MM.1S (cell line): Measurements from ENCODE around the gene CXCL17.
A peak's percentile ranks its signal among the peaks of the same experiment; 100 is the strongest.

ENCODE experiments used
- DNase-seq: peaks from one replicate; pipeline ENCODE4 v3.0.0-alpha.2; 2015
- H2AFZ ChIP-seq: fragments of 300-600 bp; sonication (generic); 2 replicates; pipeline ENCODE4 v1.6.0; 2016; ENCODE audit warnings: antibody characterized with exemption, low read length
- H3F3A ChIP-seq: fragments of 300-600 bp; sonication (generic); 2 replicates; pipeline ENCODE4 v1.6.1; 2016; ENCODE audit warnings: mild to moderate bottlenecking, antibody characterized with exemption, low read length, moderate library complexity, mixed read lengths; ENCODE audit not compliant: insufficient read depth
- H3K27ac ChIP-seq: fragments of 300-600 bp; sonication (generic); 2 replicates; pipeline ENCODE4 v1.5.1; 2016; ENCODE audit warnings: mild to moderate bottlenecking, low read length
- H3K27me3 ChIP-seq: fragments of 300-600 bp; sonication (generic); replicated peaks from 2 replicates; pipeline ENCODE4 v1.6.0; 2016; ENCODE audit warnings: low read length; ENCODE audit not compliant: insufficient read depth
- H3K36me3 ChIP-seq: fragments of 300-600 bp; sonication (generic); replicated peaks from 2 replicates; pipeline ENCODE4 v1.6.1; 2016; ENCODE audit warnings: mild to moderate bottlenecking, low read length, mixed read lengths; ENCODE audit not compliant: insufficient read depth
- H3K4me1 ChIP-seq: fragments of 300-600 bp; sonication (generic); 2 replicates; pipeline ENCODE4 v1.6.1; 2016; ENCODE audit warnings: low read length, mixed read lengths
- H3K4me2 ChIP-seq: fragments of 300-600 bp; sonication (generic); 2 replicates; pipeline ENCODE4 v1.6.0; 2016; ENCODE audit warnings: low read depth, low read length
- H3K4me3 ChIP-seq: fragments of 300-600 bp; sonication (generic); 2 replicates; pipeline ENCODE4 v1.5.1; 2016; ENCODE audit warnings: low read length, mixed read lengths
- H3K79me2 ChIP-seq: fragments of 300-600 bp; sonication (generic); 2 replicates; pipeline ENCODE4 v1.6.1; 2016; ENCODE audit warnings: mixed run types, low read length, mixed read lengths
- H3K9ac ChIP-seq: fragments of 300-600 bp; sonication (generic); 2 replicates; pipeline ENCODE4 v1.6.1; 2016; ENCODE audit warnings: low read length, mixed read lengths
- H3K9me2 ChIP-seq: fragments of 300-600 bp; sonication (generic); replicated peaks from 2 replicates; pipeline ENCODE4 v1.6.1; 2016; ENCODE audit warnings: mild to moderate bottlenecking, low read length, mixed read lengths; ENCODE audit not compliant: insufficient read depth
- H3K9me3 ChIP-seq: fragments of 300-600 bp; sonication (generic); replicated peaks from 2 replicates; pipeline ENCODE4 v1.6.1; 2016; ENCODE audit warnings: mild to moderate bottlenecking, low read length, mixed read lengths; ENCODE audit not compliant: insufficient read depth
- H4K20me1 ChIP-seq: fragments of 300-600 bp; sonication (generic); 2 replicates; pipeline ENCODE4 v1.6.1; 2016; ENCODE audit warnings: mild to moderate bottlenecking, low read length, moderate library complexity, mixed read lengths; ENCODE audit not compliant: insufficient read depth
- CTCF ChIP-seq: fragments of 300-600 bp; sonication (generic); IDR thresholded peaks from 2 replicates; pipeline ENCODE4 v1.5.1; 2016; ENCODE audit warnings: antibody characterized with exemption, low read length, mixed read lengths
- EZH2 ChIP-seq: fragments of 300-600 bp; sonication (generic); optimal IDR thresholded peaks from 2 replicates; pipeline ENCODE3; 2017; ENCODE audit warnings: low read depth, mild to moderate bottlenecking, antibody characterized with exemption, low read length, mixed read lengths
- EZH2phosphoT487 ChIP-seq: fragments of 300-600 bp; sonication (generic); IDR thresholded peaks from 2 replicates; pipeline ENCODE4 v1.6.1; 2018; ENCODE audit warnings: antibody characterized with exemption, low read length

Gene CXCL17

GRCh38 chr19:42402376-42403116, 40.2 kb downstream of the CXCL17 start:
- DNase-seq, result no peak
- H3K36me3 ChIP-seq, result no peaks in the 10 kb centered on the region
- H3K9ac ChIP-seq, result no peak overlapping the region
- peaks cover 4% of the 10 kb centered on the region for H3K79me2 ChIP-seq
- no peak overlapping the region for H3K4me3 ChIP-seq
- TF ChIP-seq EZH2 (no peak), EZH2phosphoT487 (no peak), CTCF (no peak)
- H3F3A ChIP-seq, result no peaks in the 10 kb centered on the region
- H3K4me1 ChIP-seq, result 0 out of 2 replicates have a peak, but pooled peaks cover 4% of the 10 kb centered on the region
- H3K9me2 ChIP-seq, result no peaks in the 10 kb centered on the region
- H2AFZ ChIP-seq, result no peak overlapping the region
- no peak overlapping the region for H3K4me2 ChIP-seq
- no peaks in the 10 kb centered on the region for H3K9me3 ChIP-seq
- no peaks in the 10 kb centered on the region for H3K27me3 ChIP-seq
- H3K27ac ChIP-seq, result no peak overlapping the region
- H4K20me1 ChIP-seq, result no peaks in the 10 kb centered on the region

- Histone ChIP-seq H3F3A (no peaks in the 10 kb centered on the region), H3K4me1 (peaks cover 7% of the 10 kb centered on the region; the same call in 1 of the 2 replicates), H3K36me3 (no peaks in the 10 kb centered on the region), H4K20me1 (no peaks in the 10 kb centered on the region), H3K27ac (no peak overlapping the region), H3K9ac (no peak overlapping the region), H3K9me3 (no peaks in the 10 kb centered on the region), H3K79me2 (peaks cover 8% of the 10 kb centered on the region), H3K9me2 (no peaks in the 10 kb centered on the region), H3K4me2 (no peak overlapping the region), H3K27me3 (no peaks in the 10 kb centered on the region), H2AFZ (no peak overlapping the region), H3K4me3 (no peak overlapping the region)
- TF ChIP-seq EZH2 (no peak), CTCF (peak; percentile 76), EZH2phosphoT487 (no peak)
- DNase-seq, result peak; percentile 51
These were observed 41.1 kb downstream of the CXCL17 start for GRCh38 chr19:42401365-42402303.

GRCh38 chr19:42400404-42400803, 42.3 kb downstream of the CXCL17 start:
- no peak overlapping the region for H3K4me2 ChIP-seq

More at GRCh38 chr19:42400404-42400803, 42.3 kb downstream of the CXCL17 start:
- peaks cover 12% of the 10 kb centered on the region; the same call in 1 of the 2 replicates for H3K4me1 ChIP-seq
- no peaks in the 10 kb centered on the region for H3K36me3 ChIP-seq
- no peaks in the 10 kb centered on the region for H4K20me1 ChIP-seq
- no peaks in the 10 kb centered on the region for H3F3A ChIP-seq
- H3K27ac ChIP-seq, result no peak overlapping the region
- H3K9me3 ChIP-seq, result no peaks in the 10 kb centered on the region
- H3K9ac ChIP-seq, result no peak overlapping the region
- DNase-seq, result no peak
- H3K27me3 ChIP-seq, result no peaks in the 10 kb centered on the region
- no peak overlapping the region for H3K4me3 ChIP-seq
- no peaks in the 10 kb centered on the region for H3K9me2 ChIP-seq
- peaks cover 8% of the 10 kb centered on the region for H3K79me2 ChIP-seq
- TF ChIP-seq CTCF, result no peak
- no peak for TF ChIP-seq EZH2
- no peak for TF ChIP-seq EZH2phosphoT487
- no peak overlapping the region for H2AFZ ChIP-seq
